Measurements from ENCODE around the gene ZFAND5.

DNA sequence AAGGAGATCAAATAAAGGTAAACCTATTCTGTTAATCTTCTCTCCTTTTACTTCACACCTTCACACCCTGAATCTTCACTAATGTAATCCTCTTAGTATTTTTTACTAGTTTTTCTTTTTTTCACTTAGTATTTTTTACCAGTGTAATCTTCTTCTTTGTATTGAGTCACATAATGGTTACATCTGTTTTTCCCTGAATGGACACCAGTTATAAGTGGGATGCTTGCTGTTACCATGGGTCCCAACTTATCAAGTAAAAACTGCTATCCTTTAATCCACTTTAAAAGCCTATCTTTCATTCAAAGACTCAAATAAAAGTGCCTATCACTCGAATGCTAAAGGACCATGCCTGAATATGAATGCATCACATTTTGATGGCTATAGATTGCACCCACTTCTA lies 15.1 kb downstream of the ZFAND5 start:
- TF ChIP-seq, protein P1, sequence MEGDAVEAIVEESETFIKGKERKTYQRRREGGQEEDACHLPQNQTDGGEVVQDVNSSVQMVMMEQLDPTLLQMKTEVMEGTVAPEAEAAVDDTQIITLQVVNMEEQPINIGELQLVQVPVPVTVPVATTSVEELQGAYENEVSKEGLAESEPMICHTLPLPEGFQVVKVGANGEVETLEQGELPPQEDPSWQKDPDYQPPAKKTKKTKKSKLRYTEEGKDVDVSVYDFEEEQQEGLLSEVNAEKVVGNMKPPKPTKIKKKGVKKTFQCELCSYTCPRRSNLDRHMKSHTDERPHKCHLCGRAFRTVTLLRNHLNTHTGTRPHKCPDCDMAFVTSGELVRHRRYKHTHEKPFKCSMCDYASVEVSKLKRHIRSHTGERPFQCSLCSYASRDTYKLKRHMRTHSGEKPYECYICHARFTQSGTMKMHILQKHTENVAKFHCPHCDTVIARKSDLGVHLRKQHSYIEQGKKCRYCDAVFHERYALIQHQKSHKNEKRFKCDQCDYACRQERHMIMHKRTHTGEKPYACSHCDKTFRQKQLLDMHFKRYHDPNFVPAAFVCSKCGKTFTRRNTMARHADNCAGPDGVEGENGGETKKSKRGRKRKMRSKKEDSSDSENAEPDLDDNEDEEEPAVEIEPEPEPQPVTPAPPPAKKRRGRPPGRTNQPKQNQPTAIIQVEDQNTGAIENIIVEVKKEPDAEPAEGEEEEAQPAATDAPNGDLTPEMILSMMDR (IDR thresholded peaks at IDR 0.05; ENCODE audit: low read length): no peak
- TF ChIP-seq EZH2phosphoT487 (IDR thresholded peaks at IDR 0.05; ENCODE audit: low read length) (no peak), EZH2 (optimal IDR thresholded peaks at IDR 0.05; ENCODE audit: low read depth, low read length) (no peak)
